ENCODE measurements around the gene TRMT2B.

The TRMT2B gene

DNA sequence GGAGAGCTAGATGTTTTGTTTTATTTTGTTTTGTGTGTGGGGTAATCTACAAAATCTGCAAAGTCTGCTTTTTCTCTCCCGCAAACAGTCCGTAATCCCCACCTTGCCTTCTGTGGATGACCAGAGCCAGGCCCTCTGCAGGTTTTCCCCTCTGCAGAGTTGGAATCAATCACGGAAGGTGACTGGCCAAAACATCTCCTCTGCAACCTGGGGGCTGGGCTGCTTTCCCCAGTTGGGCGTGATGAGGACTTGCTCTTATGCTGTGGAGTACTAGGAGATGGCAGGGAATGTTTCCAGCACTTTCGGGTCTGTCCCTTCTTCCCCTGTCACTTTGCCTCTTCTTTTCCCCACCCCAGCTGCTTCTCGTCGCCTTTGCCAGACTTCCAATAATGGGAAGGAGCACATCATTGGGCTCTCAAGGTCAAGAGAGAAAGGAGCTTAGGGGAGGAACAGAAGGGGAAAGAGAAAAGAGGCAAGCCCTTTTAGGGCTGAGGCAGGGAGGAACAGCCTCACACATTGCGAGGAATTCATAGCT lies 27.9 kb upstream of the TRMT2B start:
- H3K23ac ChIP-seq (ENCODE audit: low read length), result no peak overlapping the region
- H3K27me3 ChIP-seq (ENCODE audit: insufficient read depth, low read length, poor library complexity), result no peaks in the 10 kb centered on the region
- no peak for DNase-seq
- H2BK120ac ChIP-seq (ENCODE audit: low read depth, low read length), result no peak overlapping the region
- H3K18ac ChIP-seq (ENCODE audit: low read length), result no peak overlapping the region
- H3K4me1 ChIP-seq (ENCODE audit: control insufficient read depth, low read depth, low read length), result no peaks in the 10 kb centered on the region
- no peaks in the 10 kb centered on the region for H3K36me3 ChIP-seq (ENCODE audit: control insufficient read depth, insufficient read depth, low read length)
- H2BK5ac ChIP-seq (ENCODE audit: low read length), result no peak overlapping the region
- H4K8ac ChIP-seq (ENCODE audit: low read depth, low read length), result no peak overlapping the region
- H4K5ac ChIP-seq (ENCODE audit: low read length), result no peak overlapping the region
- WGBS (ENCODE audit: extremely low coverage, insufficient coverage, low lambda C conversion rate), result no CpG with 5 or more reads among the region's 8 CpGs
- no peak overlapping the region for H2BK15ac ChIP-seq (replicated peaks; ENCODE audit: low read depth)
- H3K56ac ChIP-seq (ENCODE audit: low read length), result no peak overlapping the region
- H3K4me3 ChIP-seq (ENCODE audit: low read length), result no peak overlapping the region
- no peak overlapping the region for H3K9ac ChIP-seq (ENCODE audit: low read length)
- no peaks in the 10 kb centered on the region for H3K79me1 ChIP-seq (ENCODE audit: low read length)
- H3K4me2 ChIP-seq (ENCODE audit: low read length), result no peak overlapping the region
- H3K4ac ChIP-seq (ENCODE audit: low read depth, low read length), result no peak overlapping the region
- no peaks in the 10 kb centered on the region for H3K79me2 ChIP-seq (ENCODE audit: control insufficient read depth, insufficient read depth, low read length)
- H2AK5ac ChIP-seq (ENCODE audit: low read length), result no peak overlapping the region
- no peak overlapping the region for H3K27ac ChIP-seq (ENCODE audit: low read depth, low read length)

- no peak within 1 kb of the TSS for H3K4ac ChIP-seq (ENCODE audit: low read depth, low read length)
- no peak within 1 kb of the TSS for H3K27ac ChIP-seq (ENCODE audit: low read depth, low read length)
- H3K79me2 ChIP-seq (ENCODE audit: control insufficient read depth, insufficient read depth, low read length), result no peaks in the 10 kb centered on the region
- H3K4me3 ChIP-seq (ENCODE audit: low read length), result peak within 1 kb of the TSS; percentile 18
- peak within 1 kb of the TSS; percentile 29 for H3K56ac ChIP-seq (ENCODE audit: low read length)
- H3K9ac ChIP-seq (ENCODE audit: low read length), result peak within 1 kb of the TSS; percentile 9
- no peak within 1 kb of the TSS for H2AK5ac ChIP-seq (ENCODE audit: low read length)
- H3K27me3 ChIP-seq (ENCODE audit: insufficient read depth, low read length, poor library complexity), result no peaks in the 10 kb centered on the region
- no CpG with 5 or more reads among the region's 23 CpGs for WGBS (ENCODE audit: extremely low coverage, insufficient coverage, low lambda C conversion rate)
- peak within 1 kb of the TSS; percentile 42 for H3K4me2 ChIP-seq (ENCODE audit: low read length)
- no peak within 1 kb of the TSS for H4K5ac ChIP-seq (ENCODE audit: low read length)
- H2BK5ac ChIP-seq (ENCODE audit: low read length), result no peak within 1 kb of the TSS
- peak; percentile 49 for DNase-seq
- no peak within 1 kb of the TSS for H3K23ac ChIP-seq (ENCODE audit: low read length)
- no peaks in the 10 kb centered on the region for H3K36me3 ChIP-seq (ENCODE audit: control insufficient read depth, insufficient read depth, low read length)
- no peak within 1 kb of the TSS for H3K18ac ChIP-seq (ENCODE audit: low read length)
- H3K4me1 ChIP-seq (ENCODE audit: control insufficient read depth, low read depth, low read length), result no peaks in the 10 kb centered on the region
- no peak within 1 kb of the TSS for H2BK15ac ChIP-seq (replicated peaks; ENCODE audit: low read depth)
- no peak within 1 kb of the TSS for H2BK120ac ChIP-seq (ENCODE audit: low read depth, low read length)
- H3K79me1 ChIP-seq (ENCODE audit: low read length), result no peaks in the 10 kb centered on the region
- H4K8ac ChIP-seq (ENCODE audit: low read depth, low read length), result no peak within 1 kb of the TSS
These were observed 27.0 kb upstream of the TRMT2B start, which contains the start of gene TMEM35A for GRCh38 chrX:101078716-101079598. Gene TMEM35A (plus strand): TSS chrX:101078879. CDS start chrX:101079003, 124 bp downstream.

- Histone ChIP-seq H3K4me3 (ENCODE audit: low read length) (no peak overlapping the region), H3K4ac (ENCODE audit: low read depth, low read length) (no peak overlapping the region), H2AK5ac (ENCODE audit: low read length) (no peak overlapping the region), H3K79me2 (ENCODE audit: control insufficient read depth, insufficient read depth, low read length) (no peaks in the 10 kb centered on the region), H4K8ac (ENCODE audit: low read depth, low read length) (no peak overlapping the region), H3K4me2 (ENCODE audit: low read length) (no peak overlapping the region), H3K9ac (ENCODE audit: low read length) (no peak overlapping the region), H3K56ac (ENCODE audit: low read length) (no peak overlapping the region), H3K4me1 (ENCODE audit: control insufficient read depth, low read depth, low read length) (no peaks in the 10 kb centered on the region), H3K79me1 (ENCODE audit: low read length) (no peaks in the 10 kb centered on the region), H3K36me3 (ENCODE audit: control insufficient read depth, insufficient read depth, low read length) (no peaks in the 10 kb centered on the region), H4K5ac (ENCODE audit: low read length) (no peak overlapping the region), H3K23ac (ENCODE audit: low read length) (no peak overlapping the region), H2BK15ac (replicated peaks; ENCODE audit: low read depth) (no peak overlapping the region), H2BK120ac (ENCODE audit: low read depth, low read length) (no peak overlapping the region), H2BK5ac (ENCODE audit: low read length) (no peak overlapping the region), H3K18ac (ENCODE audit: low read length) (no peak overlapping the region), H3K27ac (ENCODE audit: low read depth, low read length) (no peak overlapping the region), H3K27me3 (ENCODE audit: insufficient read depth, low read length, poor library complexity) (no peaks in the 10 kb centered on the region)
- no CpG with 5 or more reads among the region's 3 CpGs for WGBS (ENCODE audit: extremely low coverage, insufficient coverage, low lambda C conversion rate)
- no peak for DNase-seq
These were observed 19.7 kb upstream of the TRMT2B start for GRCh38 chrX:101071582-101071981.

- no peak overlapping the region for H2BK120ac ChIP-seq (ENCODE audit: low read depth, low read length)
- no peak overlapping the region for H3K4me3 ChIP-seq (ENCODE audit: low read length)
- no peak overlapping the region for H2BK5ac ChIP-seq (ENCODE audit: low read length)
- peak; percentile 10 for DNase-seq
- no peak overlapping the region for H3K23ac ChIP-seq (ENCODE audit: low read length)
- H4K8ac ChIP-seq (ENCODE audit: low read depth, low read length), result no peak overlapping the region
- no peaks in the 10 kb centered on the region for H3K36me3 ChIP-seq (ENCODE audit: control insufficient read depth, insufficient read depth, low read length)
- no peaks in the 10 kb centered on the region for H3K79me1 ChIP-seq (ENCODE audit: low read length)
- H3K4me2 ChIP-seq (ENCODE audit: low read length), result no peak overlapping the region
- H3K56ac ChIP-seq (ENCODE audit: low read length), result no peak overlapping the region
- H3K79me2 ChIP-seq (ENCODE audit: control insufficient read depth, insufficient read depth, low read length), result no peaks in the 10 kb centered on the region
- no peaks in the 10 kb centered on the region for H3K27me3 ChIP-seq (ENCODE audit: insufficient read depth, low read length, poor library complexity)
- H3K18ac ChIP-seq (ENCODE audit: low read length), result no peak overlapping the region
- no peaks in the 10 kb centered on the region for H3K4me1 ChIP-seq (ENCODE audit: control insufficient read depth, low read depth, low read length)
- no peak overlapping the region for H3K27ac ChIP-seq (ENCODE audit: low read depth, low read length)
- no peak overlapping the region for H4K5ac ChIP-seq (ENCODE audit: low read length)
- H3K9ac ChIP-seq (ENCODE audit: low read length), result no peak overlapping the region
- H3K4ac ChIP-seq (ENCODE audit: low read depth, low read length), result no peak overlapping the region
- H2AK5ac ChIP-seq (ENCODE audit: low read length), result no peak overlapping the region
- no peak overlapping the region for H2BK15ac ChIP-seq (replicated peaks; ENCODE audit: low read depth)
These were observed 10.3 kb upstream of the TRMT2B start for GRCh38 chrX:101062176-101062575.

DNA sequence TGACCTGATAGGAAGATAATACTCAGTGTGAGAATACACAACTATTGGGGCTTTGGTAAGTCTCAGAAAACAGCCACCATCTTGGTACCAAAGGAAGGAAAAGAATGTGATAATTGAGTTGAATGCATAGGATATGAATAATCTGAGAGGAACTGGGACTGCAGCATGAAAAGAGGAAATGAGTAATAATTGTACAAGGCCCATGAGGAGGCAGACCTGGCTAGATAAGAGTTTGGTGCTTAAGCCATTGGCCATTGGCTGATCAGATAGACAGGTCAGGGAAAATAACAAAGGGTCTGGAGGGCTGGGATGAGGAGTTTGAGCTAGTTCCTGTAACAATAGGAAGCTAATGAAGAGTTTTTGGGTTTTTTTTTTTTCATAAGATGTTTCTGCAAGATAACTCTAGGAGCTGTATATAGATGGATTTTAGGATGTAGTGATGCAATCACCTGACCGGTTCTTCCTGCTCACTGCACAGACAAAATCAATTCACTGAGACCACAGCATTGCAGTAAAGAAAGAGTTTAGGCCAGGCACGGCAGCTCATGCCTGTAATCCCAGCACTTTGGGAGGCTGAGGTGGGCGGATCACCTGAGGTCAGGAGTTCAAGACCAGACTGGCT lies 5.3 kb upstream of the TRMT2B start:
- no peak overlapping the region for H2BK15ac ChIP-seq (replicated peaks; ENCODE audit: low read depth)
- H3K4ac ChIP-seq (ENCODE audit: low read depth, low read length), result no peak overlapping the region
- H3K27me3 ChIP-seq (ENCODE audit: insufficient read depth, low read length, poor library complexity), result no peaks in the 10 kb centered on the region
- no peak overlapping the region for H4K8ac ChIP-seq (ENCODE audit: low read depth, low read length)
- H2BK120ac ChIP-seq (ENCODE audit: low read depth, low read length), result no peak overlapping the region
- no peak overlapping the region for H3K56ac ChIP-seq (ENCODE audit: low read length)
- H2BK5ac ChIP-seq (ENCODE audit: low read length), result no peak overlapping the region
- no peak overlapping the region for H3K4me2 ChIP-seq (ENCODE audit: low read length)
- H3K79me1 ChIP-seq (ENCODE audit: low read length), result no peaks in the 10 kb centered on the region
- no peak overlapping the region for H3K18ac ChIP-seq (ENCODE audit: low read length)
- H3K27ac ChIP-seq (ENCODE audit: low read depth, low read length), result no peak overlapping the region
- no peak for DNase-seq
- H4K5ac ChIP-seq (ENCODE audit: low read length), result no peak overlapping the region
- no CpG with 5 or more reads among the region's 3 CpGs for WGBS (ENCODE audit: extremely low coverage, insufficient coverage, low lambda C conversion rate)
- no peak overlapping the region for H3K9ac ChIP-seq (ENCODE audit: low read length)
- H3K4me3 ChIP-seq (ENCODE audit: low read length), result no peak overlapping the region
- H3K79me2 ChIP-seq (ENCODE audit: control insufficient read depth, insufficient read depth, low read length), result no peaks in the 10 kb centered on the region
- no peak overlapping the region for H2AK5ac ChIP-seq (ENCODE audit: low read length)
- H3K4me1 ChIP-seq (ENCODE audit: control insufficient read depth, low read depth, low read length), result no peaks in the 10 kb centered on the region
- H3K23ac ChIP-seq (ENCODE audit: low read length), result no peak overlapping the region
- H3K36me3 ChIP-seq (ENCODE audit: control insufficient read depth, insufficient read depth, low read length), result no peaks in the 10 kb centered on the region

Measured in mesendoderm (in vitro differentiated cells).